ENCODE measurements around the gene USP24. TPM values are rescaled to one million over a fixed set of nuclear protein-coding genes. Genes with fewer than 3 reads are reported as not detected.

The USP24 gene
- total RNA-seq, 2 donors from 2014 or later = 31.8 to 34.9 TPM

DNA sequence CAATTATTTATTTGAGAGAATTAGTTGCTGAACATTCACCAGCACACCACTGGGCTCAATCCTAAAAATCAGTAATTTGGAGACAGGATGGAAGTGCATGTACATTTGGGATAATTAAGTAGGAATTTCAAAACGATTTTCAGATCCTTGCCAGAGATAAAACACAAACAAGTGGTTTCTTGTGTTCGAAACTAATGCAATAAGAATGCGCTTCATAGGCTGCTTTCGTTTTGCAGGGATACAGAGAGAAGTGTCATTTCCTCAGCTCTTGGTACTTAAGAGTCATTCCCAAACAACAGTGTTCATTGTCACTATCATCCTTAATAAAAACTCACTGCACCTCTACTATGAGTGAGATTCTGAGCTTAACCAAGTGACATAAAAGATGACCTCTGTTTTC lies 20.6 kb upstream of the USP24 start:
- no peaks in the 10 kb centered on the region for H3K4me1 ChIP-seq
- no peaks in the 10 kb centered on the region for H3K27me3 ChIP-seq
- TF ChIP-seq, protein P1, sequence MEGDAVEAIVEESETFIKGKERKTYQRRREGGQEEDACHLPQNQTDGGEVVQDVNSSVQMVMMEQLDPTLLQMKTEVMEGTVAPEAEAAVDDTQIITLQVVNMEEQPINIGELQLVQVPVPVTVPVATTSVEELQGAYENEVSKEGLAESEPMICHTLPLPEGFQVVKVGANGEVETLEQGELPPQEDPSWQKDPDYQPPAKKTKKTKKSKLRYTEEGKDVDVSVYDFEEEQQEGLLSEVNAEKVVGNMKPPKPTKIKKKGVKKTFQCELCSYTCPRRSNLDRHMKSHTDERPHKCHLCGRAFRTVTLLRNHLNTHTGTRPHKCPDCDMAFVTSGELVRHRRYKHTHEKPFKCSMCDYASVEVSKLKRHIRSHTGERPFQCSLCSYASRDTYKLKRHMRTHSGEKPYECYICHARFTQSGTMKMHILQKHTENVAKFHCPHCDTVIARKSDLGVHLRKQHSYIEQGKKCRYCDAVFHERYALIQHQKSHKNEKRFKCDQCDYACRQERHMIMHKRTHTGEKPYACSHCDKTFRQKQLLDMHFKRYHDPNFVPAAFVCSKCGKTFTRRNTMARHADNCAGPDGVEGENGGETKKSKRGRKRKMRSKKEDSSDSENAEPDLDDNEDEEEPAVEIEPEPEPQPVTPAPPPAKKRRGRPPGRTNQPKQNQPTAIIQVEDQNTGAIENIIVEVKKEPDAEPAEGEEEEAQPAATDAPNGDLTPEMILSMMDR (IDR thresholded peaks at IDR 0.05) = no peak
- no peaks in the 10 kb centered on the region for H3K36me3 ChIP-seq
- intact Hi-C loops (cut with DNase I) = no loop called here
- H3K27ac ChIP-seq = no peak overlapping the region
- no peak for DNase-seq
- H3K9me3 ChIP-seq = no peaks in the 10 kb centered on the region
- H3K4me3 ChIP-seq = no peak overlapping the region
- H3K9ac ChIP-seq (ENCODE audit: low read depth in 2 of 2, low read length in 2 of 2) = no peak overlapping the region

DNA sequence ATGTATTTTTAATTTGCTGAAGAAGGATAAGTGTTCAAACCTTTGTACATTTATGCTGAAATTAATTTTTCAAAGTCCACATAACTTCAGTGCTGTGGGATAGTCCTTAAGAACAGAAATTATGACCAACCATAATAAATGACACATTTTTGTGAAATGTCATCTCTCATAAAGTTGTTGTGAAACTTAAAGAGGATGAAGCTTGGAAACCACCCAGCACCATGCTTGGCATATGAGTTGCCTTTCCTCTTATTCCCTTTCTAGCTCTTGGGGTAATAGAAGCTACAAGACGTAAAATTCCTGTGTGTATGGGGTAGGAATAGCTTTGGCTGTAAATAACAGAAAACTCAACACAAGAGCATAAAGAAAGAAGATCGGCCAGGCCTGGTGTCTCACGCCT lies 18.9 kb upstream of the USP24 start:
- TF ChIP-seq, protein P1 (IDR thresholded peaks at IDR 0.05) = no peak
- no peak overlapping the region for H3K9ac ChIP-seq (ENCODE audit: low read depth in 2 of 2, low read length in 2 of 2)
- H3K36me3 ChIP-seq = no peaks in the 10 kb centered on the region
- H3K4me3 ChIP-seq = no peak overlapping the region
- H3K4me1 ChIP-seq = no peaks in the 10 kb centered on the region
- H3K27ac ChIP-seq = no peak overlapping the region
- H3K9me3 ChIP-seq = no peaks in the 10 kb centered on the region
- intact Hi-C loops (cut with DNase I) = no loop called here
- no peak for DNase-seq
- H3K27me3 ChIP-seq = no peaks in the 10 kb centered on the region

- no peaks in the 10 kb centered on the region for H3K36me3 ChIP-seq
- intact Hi-C loops (cut with DNase I) = no loop called here
- TF ChIP-seq, protein P1 (IDR thresholded peaks at IDR 0.05) = no peak
- no peak overlapping the region for H3K9ac ChIP-seq (ENCODE audit: low read depth in 2 of 2, low read length in 2 of 2)
- no peaks in the 10 kb centered on the region for H3K4me1 ChIP-seq
- no peak overlapping the region for H3K4me3 ChIP-seq
- H3K27ac ChIP-seq = no peak overlapping the region
- DNase-seq = no peak
- H3K9me3 ChIP-seq = no peaks in the 10 kb centered on the region
- H3K27me3 ChIP-seq = no peaks in the 10 kb centered on the region
Observed at GRCh38 chr1:55233145-55233777, 18.1 kb upstream of the USP24 start.

- no peak for DNase-seq
- TF ChIP-seq, protein P1 (IDR thresholded peaks at IDR 0.05) = no peak
- no peak overlapping the region for H3K4me3 ChIP-seq
- no peaks in the 10 kb centered on the region for H3K27me3 ChIP-seq
- H3K4me1 ChIP-seq = no peaks in the 10 kb centered on the region
- H3K36me3 ChIP-seq = no peaks in the 10 kb centered on the region
- intact Hi-C loops (cut with DNase I) = no loop called here
- no peak overlapping the region for H3K9ac ChIP-seq (ENCODE audit: low read depth in 2 of 2, low read length in 2 of 2)
- no peak overlapping the region for H3K27ac ChIP-seq
- no peaks in the 10 kb centered on the region for H3K9me3 ChIP-seq
Observed at GRCh38 chr1:55232448-55233144, 17.4 kb upstream of the USP24 start.

- Histone ChIP-seq H3K27me3 (no peaks in the 10 kb centered on the region), H3K4me3 (no peak overlapping the region), H3K4me1 (no peaks in the 10 kb centered on the region), H3K9ac (ENCODE audit: low read depth in 2 of 2, low read length in 2 of 2) (no peak overlapping the region), H3K36me3 (no peaks in the 10 kb centered on the region), H3K9me3 (no peaks in the 10 kb centered on the region), H3K27ac (no peak overlapping the region)
- DNase-seq = no peak
- TF ChIP-seq, protein P1 (IDR thresholded peaks at IDR 0.05) = no peak
- intact Hi-C loops (cut with DNase I) = no loop called here
Observed at GRCh38 chr1:55231745-55232144, 16.6 kb upstream of the USP24 start.

Measured in colonic mucosa (tissue), 4 donors.